ENCODE data around the gene ETFA.

Gene ETFA

GRCh38 chr15:76286271-76286879 lies 24.9 kb downstream of the ETFA start:
- H3K36me3 ChIP-seq (ENCODE audit: insufficient read depth, low read length), result peaks cover 72% of the 10 kb centered on the region
- H3K79me2 ChIP-seq (ENCODE audit: insufficient read depth, low read length), result no peaks in the 10 kb centered on the region; the same call in 1 of the 2 replicates
- TF ChIP-seq EZH2 (IDR thresholded peaks at IDR 0.05; ENCODE audit: borderline replicate concordance, low read length) (no peak), CTCF (IDR thresholded peaks at IDR 0.05; ENCODE audit: low read length) (no peak)
- no peaks in the 10 kb centered on the region for H3K9me3 ChIP-seq (ENCODE audit: low read length)
- peak overlapping the region; percentile 33; the same call in 1 of the 2 replicates for H3K9ac ChIP-seq (ENCODE audit: low read length)
- H3K4me3 ChIP-seq (ENCODE audit: low read depth, low read length, poor library complexity, severe bottlenecking), result peak overlapping the region; percentile 45
- H3K4me2 ChIP-seq (ENCODE audit: low read length), result peak overlapping the region; percentile 65
- H3K27ac ChIP-seq (ENCODE audit: low read depth, low read length, poor library complexity, severe bottlenecking), result peak overlapping the region; percentile 26
- H3F3A ChIP-seq (ENCODE audit: insufficient read depth, low read length), result no peaks in the 10 kb centered on the region
- no peaks in the 10 kb centered on the region for H3K27me3 ChIP-seq (ENCODE audit: insufficient read depth, low read length)
- no peaks in the 10 kb centered on the region for H4K20me1 ChIP-seq (ENCODE audit: insufficient read depth, low read length)
- no peaks in the 10 kb centered on the region for H3K9me2 ChIP-seq (ENCODE audit: low read depth, low read length)
- no peak overlapping the region for H2AFZ ChIP-seq (ENCODE audit: low read length)
- H3K4me1 ChIP-seq (ENCODE audit: insufficient read depth, low read length, severe bottlenecking), result peaks cover 14% of the 10 kb centered on the region

GRCh38 chr15:76285241-76285825 lies 25.9 kb downstream of the ETFA start:
- no peak overlapping the region for H3K4me2 ChIP-seq (ENCODE audit: low read length)
- H3K9ac ChIP-seq (ENCODE audit: low read length), result no peak overlapping the region
- no peaks in the 10 kb centered on the region for H3K79me2 ChIP-seq (ENCODE audit: insufficient read depth, low read length)
- no peaks in the 10 kb centered on the region for H3K9me2 ChIP-seq (ENCODE audit: low read depth, low read length)
- H3K27ac ChIP-seq (ENCODE audit: low read depth, low read length, poor library complexity, severe bottlenecking), result no peak overlapping the region
- no peak overlapping the region for H2AFZ ChIP-seq (ENCODE audit: low read length)
- H3F3A ChIP-seq (ENCODE audit: insufficient read depth, low read length), result no peaks in the 10 kb centered on the region
- no peak for TF ChIP-seq EZH2 (IDR thresholded peaks at IDR 0.05; ENCODE audit: borderline replicate concordance, low read length)
- TF ChIP-seq CTCF (IDR thresholded peaks at IDR 0.05; ENCODE audit: low read length), result peak; percentile 41
- peaks cover 70% of the 10 kb centered on the region for H3K36me3 ChIP-seq (ENCODE audit: insufficient read depth, low read length)
- H4K20me1 ChIP-seq (ENCODE audit: insufficient read depth, low read length), result no peaks in the 10 kb centered on the region
- H3K4me1 ChIP-seq (ENCODE audit: insufficient read depth, low read length, severe bottlenecking), result peaks cover 14% of the 10 kb centered on the region
- no peak overlapping the region for H3K4me3 ChIP-seq (ENCODE audit: low read depth, low read length, poor library complexity, severe bottlenecking)
- H3K9me3 ChIP-seq (ENCODE audit: low read length), result no peaks in the 10 kb centered on the region
- no peaks in the 10 kb centered on the region for H3K27me3 ChIP-seq (ENCODE audit: insufficient read depth, low read length)

DNA sequence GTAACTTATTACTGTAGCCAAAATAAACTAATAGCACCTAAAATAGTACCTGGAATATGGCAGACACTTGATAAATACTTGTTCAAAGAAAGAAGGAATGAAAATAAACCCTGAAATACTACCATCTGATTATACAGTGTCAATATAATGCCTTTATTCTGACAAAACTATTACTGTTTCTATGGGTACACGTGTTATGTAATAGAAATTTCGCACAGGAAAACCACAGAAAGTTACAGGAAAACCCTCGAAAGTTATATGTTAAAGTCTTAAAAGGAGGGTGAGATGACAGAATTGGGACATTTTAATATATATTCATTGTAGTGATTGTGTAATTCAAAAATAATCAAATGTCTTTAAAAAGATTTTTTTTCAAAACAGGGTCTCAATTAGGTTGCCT lies 28.8 kb downstream of the ETFA start:
- Histone ChIP-seq H3F3A (ENCODE audit: insufficient read depth, low read length) (no peaks in the 10 kb centered on the region), H3K4me1 (ENCODE audit: insufficient read depth, low read length, severe bottlenecking) (peaks cover 14% of the 10 kb centered on the region), H3K27ac (ENCODE audit: low read depth, low read length, poor library complexity, severe bottlenecking) (no peak overlapping the region), H3K27me3 (ENCODE audit: insufficient read depth, low read length) (no peaks in the 10 kb centered on the region), H3K9ac (ENCODE audit: low read length) (no peak overlapping the region), H3K9me3 (ENCODE audit: low read length) (no peaks in the 10 kb centered on the region), H3K4me2 (ENCODE audit: low read length) (no peak overlapping the region), H3K4me3 (ENCODE audit: low read depth, low read length, poor library complexity, severe bottlenecking) (no peak overlapping the region), H3K79me2 (ENCODE audit: insufficient read depth, low read length) (no peaks in the 10 kb centered on the region), H2AFZ (ENCODE audit: low read length) (no peak overlapping the region), H3K36me3 (ENCODE audit: insufficient read depth, low read length) (peaks cover 86% of the 10 kb centered on the region), H3K9me2 (ENCODE audit: low read depth, low read length) (no peaks in the 10 kb centered on the region), H4K20me1 (ENCODE audit: insufficient read depth, low read length) (no peaks in the 10 kb centered on the region)
- TF ChIP-seq EZH2 (IDR thresholded peaks at IDR 0.05; ENCODE audit: borderline replicate concordance, low read length) (no peak), CTCF (IDR thresholded peaks at IDR 0.05; ENCODE audit: low read length) (no peak)

All from OCI-LY1 (cell line).